GM12874 (cell line): ENCODE data around the gene DRGX.

ENCODE experiments used
- CTCF ChIP-seq: IDR thresholded peaks from 2 replicates; pipeline ENCODE4 v1.5.1; 2011; ENCODE audit warnings: low read depth, mild to moderate bottlenecking, control low read depth, low read length, moderate library complexity; ENCODE audit not compliant: insufficient read depth

Gene DRGX

GRCh38 chr10:49395741-49396665, at the start of gene DRGX:
Gene DRGX, minus strand, starts transcription at chr10:49396089. Its CDS starts 649 bp downstream, at chr10:49395440.
- no peak for TF ChIP-seq CTCF

GRCh38 chr10:49444349-49444748, 48.5 kb upstream of the DRGX start:
- no peak for TF ChIP-seq CTCF

- TF ChIP-seq CTCF: no peak
These were observed 47.0 kb upstream of the DRGX start for GRCh38 chr10:49442863-49443262.

- TF ChIP-seq CTCF: no peak
These were observed 45.9 kb upstream of the DRGX start for GRCh38 chr10:49441488-49442476.

- TF ChIP-seq CTCF: no peak
These were observed 39.3 kb upstream of the DRGX start for GRCh38 chr10:49435225-49435624.

GRCh38 chr10:49433069-49433468, 37.2 kb upstream of the DRGX start:
- no peak for TF ChIP-seq CTCF

GRCh38 chr10:49431426-49431825, 35.5 kb upstream of the DRGX start:
- no peak for TF ChIP-seq CTCF
